UCSD-AML1 (cell line): ENCODE data around the gene FCHO1.

Experiments
- DNase-seq: peaks from one replicate; lab custom pipeline; 2025; ENCODE audit not compliant: unreplicated experiment; lab: John Stamatoyannopoulos, UW

The FCHO1 gene

DNA sequence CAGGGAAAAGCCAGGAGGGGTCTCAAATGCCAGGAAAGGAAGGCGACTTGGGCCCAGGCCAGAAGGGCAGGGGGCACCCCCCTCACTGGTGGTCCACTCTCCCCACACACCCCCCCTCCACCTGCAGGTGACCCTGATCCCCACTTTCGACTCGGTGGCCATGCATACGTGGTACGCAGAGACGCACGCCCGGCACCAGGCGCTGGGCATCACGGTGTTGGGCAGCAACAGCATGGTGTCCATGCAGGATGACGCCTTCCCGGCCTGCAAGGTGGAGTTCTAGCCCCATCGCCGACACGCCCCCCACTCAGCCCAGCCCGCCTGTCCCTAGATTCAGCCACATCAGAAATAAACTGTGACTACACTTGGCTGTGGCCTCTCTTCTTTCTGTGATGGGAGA is 17.1 kb upstream of the FCHO1 start:
- no peak for DNase-seq

DNA sequence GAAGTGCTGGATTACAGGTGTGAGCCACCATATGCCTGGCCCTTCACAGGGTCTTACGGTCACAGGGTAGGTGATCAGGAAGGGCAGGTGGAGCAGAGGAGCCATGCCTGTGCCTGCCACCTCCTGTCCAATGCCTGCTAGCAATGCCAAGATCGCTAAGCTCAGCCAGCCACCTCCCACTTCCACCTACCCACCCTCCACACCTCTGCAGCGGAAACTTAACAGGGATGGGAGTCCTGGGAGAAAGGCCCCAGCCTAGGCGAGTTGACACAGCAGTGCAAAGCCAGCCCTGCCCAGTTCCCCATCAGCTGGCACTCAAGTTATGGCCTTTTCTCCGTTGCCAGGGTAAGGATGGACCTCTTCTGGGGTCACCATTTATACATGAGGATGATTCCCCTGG is 15.9 kb upstream of the FCHO1 start:
- DNase-seq, result no peak

DNA sequence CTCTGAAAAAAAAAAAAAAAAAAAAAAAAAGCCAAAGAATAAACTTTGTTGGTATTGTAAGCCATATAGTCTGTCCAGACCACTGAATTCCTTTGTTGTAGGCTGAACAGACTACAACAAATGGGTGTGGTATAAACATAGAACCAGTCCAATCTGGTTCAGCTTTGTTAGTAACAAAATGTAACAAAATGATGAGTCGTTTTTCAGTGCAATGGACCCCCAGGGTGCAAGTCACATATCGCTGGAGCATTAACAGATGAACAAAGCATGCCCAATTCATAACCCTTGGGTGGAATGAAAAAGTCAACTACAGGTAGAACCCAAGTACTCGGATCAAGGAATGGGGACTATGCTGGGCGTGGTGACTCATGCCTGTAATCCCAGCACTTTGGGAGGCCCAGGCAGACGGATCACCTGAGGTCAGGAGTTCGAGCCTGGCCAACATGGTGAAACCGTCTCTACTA is 13.6 kb upstream of the FCHO1 start:
- no peak for DNase-seq

DNA sequence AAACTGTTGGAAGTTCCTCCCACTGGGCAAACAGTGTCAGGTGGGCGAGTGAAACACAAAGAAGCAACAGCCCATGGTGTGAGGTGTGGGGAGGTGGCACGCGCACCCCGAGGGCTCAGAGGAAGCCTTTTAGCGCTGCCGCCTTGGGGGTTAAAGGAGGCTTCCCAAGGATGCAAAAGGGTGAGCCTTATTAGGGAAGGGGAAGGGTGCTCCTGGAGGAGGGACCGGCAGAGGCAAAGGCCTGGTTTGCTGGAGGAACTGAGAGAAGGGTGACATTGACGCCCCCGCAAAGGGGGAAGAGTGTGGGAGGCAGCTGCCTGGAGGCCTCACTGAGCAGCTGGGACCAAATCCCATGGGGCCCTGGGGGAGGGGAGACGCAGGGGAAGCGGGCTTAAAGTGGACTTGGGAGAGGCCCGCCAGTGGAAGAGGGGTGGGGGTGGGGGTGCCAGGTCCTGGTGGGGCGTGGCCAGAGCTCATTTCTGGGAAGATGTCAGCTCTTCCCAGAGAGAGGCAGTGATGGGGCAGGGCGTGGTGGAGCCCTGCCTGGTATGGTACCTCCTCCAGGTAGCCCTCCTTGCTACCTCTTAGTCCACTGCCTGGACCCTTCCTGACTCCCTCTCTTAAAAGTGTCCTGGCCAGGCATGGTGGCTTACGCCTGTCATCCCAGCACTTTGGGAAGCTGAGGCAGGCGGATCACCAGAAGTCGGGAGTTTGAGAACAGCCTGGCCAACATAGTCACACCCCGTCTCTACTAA is 12.0 kb upstream of the FCHO1 start:
- peak; percentile 81 for DNase-seq

DNA sequence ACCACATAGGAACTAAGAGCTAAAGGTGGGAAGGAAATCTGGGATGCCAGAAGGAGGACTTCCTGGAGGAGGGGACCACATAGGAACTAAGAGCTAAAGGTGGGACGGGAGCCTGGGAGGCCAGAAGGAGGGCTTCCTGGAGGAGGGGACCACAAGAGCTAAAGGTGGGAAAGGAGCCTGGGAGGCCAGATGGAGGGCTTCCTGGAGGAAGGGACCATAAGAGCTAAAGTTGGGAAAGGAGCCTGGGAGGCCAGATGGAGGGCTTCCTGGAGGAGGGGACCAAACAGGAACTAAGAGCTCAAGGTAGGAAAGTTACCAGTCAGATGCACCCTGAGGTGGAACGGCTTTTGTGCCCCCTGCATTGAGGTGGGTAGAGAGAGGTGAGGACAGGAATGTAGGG is 9.8 kb upstream of the FCHO1 start:
- DNase-seq, result no peak

DNA sequence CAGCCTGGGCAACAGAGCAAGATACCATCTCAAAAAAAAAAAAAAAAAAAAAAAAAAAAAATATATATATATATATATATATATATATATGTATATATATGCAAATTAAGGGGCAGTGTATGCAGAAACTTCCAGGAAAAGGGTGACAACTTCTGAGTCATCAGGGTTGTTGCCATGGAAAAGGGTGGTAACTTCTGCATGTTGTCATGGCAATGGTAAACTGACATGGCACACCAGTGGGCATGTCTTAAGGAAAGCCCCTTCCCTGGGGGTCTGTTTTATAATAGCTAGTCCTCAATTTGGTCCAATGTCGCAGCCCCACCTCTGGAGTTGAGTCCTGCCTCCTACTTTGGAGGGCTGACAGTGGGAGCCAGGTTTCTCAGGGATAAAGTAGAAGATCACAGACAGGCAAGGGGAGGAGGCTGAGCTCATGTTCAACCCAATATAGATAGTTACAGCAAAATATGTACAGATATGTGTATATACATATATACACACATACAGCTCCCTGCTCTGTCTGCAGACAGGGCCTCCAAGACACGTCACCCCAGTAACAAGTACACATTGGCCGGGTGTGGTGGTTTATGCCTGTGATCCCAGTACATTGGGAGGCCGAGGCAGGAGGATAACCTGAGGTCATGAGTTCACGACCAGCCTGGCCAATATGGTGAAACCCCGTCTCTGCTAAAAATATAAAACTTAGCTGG is 7.2 kb upstream of the FCHO1 start:
- DNase-seq, result no peak

DNA sequence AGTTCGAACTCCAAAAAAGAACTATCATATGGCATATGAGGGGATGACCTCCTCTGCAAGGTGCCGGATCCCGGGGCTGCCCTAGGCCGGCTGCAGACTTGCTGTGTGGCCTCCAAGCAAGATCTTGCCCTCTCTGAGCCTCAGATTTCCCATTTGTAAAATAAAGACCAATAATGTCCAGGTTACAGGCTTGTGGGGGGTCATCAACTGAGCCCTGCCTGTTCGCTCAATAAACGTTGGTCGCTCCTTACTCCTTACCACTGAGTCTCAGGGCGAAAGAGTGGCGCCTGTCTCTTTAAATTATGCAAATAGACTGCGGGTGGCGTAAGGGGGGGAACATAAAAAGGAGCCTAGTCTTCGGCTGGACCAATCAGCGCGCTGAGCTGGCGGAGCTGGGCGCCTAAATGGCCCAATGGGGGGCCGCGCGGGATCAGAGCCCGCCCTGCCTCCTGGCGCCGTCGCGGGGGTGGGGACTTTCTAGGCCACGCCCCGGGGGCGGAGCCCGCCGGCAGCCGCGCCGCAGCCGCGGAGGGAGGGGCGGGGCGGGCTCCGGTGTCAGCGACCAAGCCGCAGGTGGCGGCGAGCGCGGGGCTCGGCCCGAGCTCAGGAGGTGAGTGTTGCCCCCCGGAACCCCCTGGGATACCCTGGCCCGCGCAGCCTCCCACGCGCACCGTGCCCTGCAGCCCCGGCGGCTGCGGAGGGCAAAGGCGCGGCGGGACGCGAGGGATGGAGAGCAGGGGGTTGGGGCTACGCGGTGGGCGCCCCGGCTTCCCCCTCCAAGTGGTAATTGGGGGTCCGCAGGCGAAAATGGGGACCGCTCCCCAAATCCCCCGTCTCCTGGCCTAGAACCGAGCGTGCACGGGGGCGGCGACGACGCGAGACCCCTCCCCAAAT is 3.8 kb upstream of the FCHO1 start:
- peak; percentile 95 for DNase-seq

DNA sequence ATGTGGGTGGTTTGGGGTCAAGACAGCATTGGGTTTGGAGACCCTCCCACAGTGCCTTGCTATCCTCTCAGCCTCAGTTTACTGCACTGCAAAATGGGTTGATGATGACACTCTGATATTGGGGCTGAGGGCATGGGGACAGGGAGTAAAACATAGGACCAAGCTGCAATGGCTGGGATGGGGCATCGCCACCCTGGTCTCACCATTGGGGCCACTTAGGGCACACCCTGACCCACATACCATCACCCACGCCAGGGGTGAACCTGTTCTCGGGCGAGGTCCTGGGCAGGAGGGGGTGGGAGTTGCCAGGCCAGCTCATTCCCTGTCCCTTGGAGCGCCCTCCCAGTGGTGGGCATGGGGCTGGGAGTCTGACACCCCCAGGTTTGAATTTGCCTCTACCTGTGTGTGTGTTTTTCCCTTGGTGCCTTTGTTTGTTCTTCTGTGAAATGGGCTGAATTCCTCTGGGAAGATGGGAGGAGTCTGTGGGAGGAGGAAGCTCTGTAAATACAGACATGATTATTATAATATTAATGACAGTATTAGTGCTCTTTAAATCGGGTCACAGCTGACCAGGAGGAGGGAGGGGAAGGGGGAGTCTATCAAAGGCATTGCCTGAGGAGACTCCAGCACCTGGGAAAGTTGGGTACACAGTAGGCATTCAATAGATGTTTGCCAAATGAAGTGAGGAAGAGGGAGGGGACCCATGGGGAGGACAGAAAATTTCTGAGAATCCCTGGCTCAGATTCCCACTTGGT is 2.2 kb upstream of the FCHO1 start:
- no peak for DNase-seq

DNA sequence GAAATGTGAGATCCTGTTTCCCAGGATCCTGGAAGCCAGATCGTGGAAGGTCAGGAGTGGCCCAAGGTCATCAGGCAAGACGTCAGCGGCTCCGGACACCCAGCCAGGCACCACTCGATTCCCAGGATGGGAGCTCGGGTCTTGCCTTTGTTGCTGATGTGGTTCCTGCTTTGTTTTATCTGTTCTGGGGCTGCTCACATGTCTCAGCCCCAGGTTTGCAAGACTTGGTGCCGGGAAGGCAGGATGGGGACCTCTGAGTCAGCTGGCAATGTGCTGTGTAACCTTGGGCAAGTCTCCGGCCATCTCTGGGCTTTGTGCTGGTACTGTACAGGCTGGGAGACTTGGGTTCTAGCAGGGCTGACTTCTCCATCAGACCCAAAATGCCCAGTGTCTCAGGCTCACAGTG is 1.4 kb upstream of the FCHO1 start:
- no peak for DNase-seq

DNA sequence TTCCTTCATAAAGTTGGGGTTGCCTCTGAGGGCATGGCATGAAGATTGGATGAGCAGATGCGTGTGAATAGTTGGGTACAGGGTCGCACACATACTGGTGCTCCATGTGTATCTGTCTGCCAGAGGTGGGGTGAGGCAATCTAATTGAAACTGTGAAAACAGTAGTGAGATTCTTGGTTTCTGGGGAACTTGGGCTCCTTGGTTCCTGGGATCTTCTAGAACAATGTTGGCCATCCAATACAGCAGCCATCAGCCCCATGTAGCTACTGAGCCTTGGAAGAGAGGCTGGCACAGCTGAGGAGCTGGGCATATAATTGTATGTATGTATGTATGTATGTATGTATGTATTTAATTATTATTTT is 616 bp downstream of the FCHO1 start:
- DNase-seq, result no peak

DNA sequence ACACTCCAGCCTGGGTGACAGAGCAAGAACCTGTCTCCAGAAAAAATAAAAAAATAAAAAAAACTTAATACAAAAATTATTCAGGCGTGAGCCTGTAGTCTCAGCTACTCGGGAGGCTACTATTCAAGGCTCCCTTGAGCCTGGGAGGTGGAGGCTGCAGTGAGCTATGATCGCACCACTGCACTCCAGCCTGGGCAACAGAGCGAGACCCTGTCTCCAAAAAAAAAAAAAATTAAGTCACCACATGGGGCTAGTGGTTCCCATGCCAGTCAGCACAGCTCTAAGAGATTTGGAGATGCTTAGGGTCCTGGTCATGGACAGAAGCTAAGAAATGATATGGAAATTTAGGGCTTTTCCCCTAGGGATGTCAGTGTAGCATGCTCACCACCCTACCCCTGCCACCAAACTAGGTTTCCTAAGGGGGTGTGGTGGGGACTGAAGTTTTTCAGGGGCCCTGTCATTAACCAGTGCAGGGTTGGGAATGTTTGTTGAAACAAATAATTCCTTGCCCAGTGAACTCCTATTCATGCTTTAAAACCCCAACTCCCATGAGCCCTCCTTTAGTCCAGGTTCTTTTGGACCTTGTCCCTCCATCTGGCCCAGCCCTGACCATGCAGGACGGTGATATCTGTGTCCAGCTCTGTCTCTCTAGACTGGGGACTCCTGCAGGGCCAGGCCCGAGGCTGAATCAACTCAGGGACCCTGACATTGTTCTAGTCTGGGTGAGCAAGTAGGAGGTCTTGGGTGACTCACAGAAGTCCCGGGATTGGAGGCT is 1.8 kb downstream of the FCHO1 start:
- no peak for DNase-seq

DNA sequence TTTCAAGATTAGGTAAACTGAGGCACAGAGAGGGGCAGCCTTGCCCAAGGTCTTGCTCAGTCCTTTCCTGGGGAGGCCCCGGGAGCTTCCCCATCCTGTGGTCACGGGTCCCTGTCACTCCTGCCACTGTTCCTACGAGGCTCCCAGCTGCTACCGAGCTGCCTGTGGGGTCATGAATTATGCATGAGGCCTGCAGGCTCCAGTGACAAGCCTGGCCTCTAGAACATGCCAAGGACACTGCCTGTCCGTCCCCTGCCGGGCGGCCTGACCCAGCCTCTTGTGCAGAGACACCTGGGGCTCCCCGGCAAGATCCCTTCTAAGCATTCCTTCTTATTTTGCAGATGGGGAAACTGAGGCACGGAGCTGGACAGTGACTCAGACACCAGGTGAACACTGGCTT is 2.7 kb downstream of the FCHO1 start:
- no peak for DNase-seq

DNA sequence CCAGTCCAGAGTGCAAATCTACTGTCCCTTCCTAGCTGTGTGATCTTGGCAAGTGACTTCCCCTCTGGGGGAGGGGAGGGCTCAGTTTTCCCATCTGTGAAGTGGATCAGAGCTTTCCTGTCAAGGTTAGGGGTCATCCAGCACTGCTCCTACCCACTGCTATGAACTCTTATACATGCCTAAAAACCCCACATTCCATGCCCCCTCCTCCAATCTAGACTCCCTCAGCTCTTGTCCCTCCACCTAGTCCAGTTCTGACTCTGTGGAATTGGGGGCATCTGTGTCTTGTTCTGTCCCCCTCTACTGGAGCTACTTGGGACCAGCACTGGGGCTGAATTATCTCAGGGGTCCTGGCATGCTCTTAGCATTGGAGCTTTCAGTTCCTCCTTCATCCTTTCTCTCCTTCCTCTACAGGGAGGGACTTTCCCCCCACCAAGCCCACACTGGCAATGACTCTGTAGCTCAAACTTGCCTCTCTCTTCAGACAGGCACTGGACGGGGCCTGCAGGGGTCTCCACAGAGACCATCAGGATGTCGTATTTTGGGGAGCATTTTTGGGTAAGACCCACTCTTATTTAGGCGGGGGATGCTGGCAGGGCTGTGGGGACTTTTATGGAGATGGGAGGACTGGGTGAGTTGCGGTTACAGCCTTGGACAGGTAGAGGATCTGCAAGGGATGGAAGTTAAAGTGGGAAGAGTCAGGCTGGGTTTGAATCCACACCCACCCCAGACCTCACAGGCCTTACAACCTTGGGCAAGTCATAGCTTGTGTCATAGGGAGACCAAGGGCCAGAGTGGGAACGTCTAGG is 3.6 kb downstream of the FCHO1 start:
- DNase-seq, result no peak

DNA sequence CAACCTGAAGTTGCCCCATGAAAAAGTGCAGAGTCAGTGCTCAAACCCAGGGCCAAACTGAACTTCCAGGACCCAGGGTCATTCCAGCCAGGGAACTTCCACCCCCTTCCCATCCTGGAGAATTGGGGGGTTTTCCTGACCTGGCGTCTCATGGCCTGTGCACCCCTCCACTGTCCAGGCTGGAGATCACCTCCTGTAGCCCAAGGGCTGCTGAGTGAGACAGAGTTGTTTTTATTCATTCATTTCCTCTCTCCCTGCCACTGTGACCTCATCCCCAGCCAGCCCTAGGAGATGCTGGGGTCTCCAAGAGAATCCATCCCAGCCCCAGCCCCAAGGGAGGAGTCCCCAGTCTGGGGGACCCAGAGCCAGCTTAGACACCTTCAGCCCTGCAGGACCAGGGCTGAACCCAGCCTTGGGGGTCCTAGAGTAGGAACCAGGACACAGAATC is 4.2 kb downstream of the FCHO1 start:
- DNase-seq, result no peak

DNA sequence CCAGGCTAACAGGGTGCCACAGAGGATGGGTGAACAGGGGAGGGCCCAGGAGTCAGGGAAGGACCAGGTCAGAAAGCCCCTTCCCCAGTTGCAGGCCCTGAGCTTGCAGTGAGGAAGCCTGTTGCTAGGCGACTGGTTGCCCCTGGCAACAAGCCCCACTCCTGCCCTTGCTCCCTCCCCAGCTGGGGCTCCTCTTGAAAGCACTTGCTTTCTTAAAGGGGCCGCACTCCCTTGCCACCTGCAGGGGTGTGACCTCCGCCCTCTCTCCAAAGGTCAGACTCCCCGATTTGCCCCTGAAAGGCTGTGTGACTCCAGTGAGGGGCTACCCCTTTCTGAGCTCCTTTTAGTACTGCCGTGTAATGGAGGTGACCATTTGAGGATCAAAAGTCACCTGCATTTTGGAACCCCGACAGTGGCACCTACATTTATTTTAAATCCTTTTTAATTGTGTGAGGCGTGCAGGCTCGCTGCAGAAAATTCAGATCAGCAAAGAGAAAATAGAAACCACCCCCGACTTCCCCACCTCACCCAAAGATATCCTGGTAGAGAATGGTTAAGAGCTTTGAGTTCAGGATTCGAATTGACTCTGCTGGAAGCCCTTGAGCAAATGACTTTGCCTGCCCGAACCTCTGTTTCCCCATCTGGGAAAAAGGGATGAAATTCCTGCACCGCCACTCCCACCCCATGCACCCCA is 4.8 kb downstream of the FCHO1 start:
- DNase-seq, result no peak

DNA sequence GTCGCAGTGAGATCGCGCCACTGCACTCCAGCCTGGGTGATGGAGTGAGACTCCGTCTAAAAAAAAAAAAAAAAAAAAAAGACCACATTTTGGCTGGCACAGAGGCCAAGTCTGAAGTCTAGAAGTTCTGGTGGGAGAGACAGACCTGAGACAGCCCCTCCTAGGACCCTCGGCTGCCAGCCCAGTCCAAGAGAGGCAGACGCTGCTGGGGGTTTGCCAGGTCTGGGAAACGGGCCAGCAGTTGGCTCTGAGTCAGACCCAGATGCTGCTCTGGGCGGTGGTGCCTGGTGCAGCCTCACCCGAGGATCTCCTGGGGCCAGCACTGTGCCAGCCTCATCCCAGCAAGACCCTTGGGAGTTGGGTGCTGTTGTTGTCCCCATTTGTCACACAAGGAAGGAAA is 5.8 kb downstream of the FCHO1 start:
- no peak for DNase-seq

DNA sequence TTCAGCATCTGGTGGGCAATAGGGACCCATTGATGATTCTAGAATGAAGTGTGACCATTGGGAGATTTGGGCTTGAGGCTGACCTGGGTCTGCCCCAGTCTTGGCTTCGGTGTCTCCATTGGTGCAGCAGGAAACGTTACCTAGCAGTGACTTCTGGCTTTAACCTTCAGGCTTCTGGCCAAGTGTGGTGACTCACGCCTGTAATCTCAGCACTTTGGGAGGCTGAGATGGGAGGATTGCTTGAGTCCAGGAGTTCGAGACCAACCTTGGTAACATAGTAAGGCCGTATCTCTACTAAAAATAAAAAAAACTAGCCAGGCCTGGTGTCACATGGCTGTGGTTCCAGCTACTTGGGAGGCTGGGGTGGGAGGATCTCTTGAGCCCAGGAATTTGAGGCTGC is 7.2 kb downstream of the FCHO1 start:
- DNase-seq, result no peak

DNA sequence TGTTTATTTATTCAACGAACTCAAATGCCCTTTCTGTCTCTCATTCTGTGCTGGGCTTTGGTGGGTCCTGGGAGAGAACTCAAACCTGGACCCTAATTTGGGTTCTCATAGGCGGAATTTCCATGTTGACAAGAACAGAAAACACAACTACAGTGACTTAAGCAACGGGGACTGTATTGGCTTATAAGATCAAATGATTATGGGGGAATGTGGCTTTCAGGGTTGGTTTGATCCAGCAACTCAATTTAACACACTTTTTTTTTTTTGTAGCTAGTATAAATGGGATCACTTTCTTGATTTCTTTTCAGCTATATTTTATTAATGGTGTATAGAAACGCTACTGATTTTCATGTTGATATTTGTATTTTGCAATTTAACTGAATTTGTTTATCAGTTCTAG is 9.9 kb downstream of the FCHO1 start:
- DNase-seq, result no peak
